GM12875 (cell line): ENCODE results near the gene TNPO1.

Experiments used
- H3K4me3 ChIP-seq: one replicate; pipeline ENCODE4 v1.5.1; 2011; ENCODE audit warnings: low read depth, low read length, control low read depth
- TF ChIP-seq, protein P1 (sequence below): IDR thresholded peaks from 2 replicates; pipeline ENCODE4 v1.5.1; 2011; ENCODE audit warnings: low read depth, mild to moderate bottlenecking, control low read depth, inconsistent platforms, low read length, moderate library complexity, borderline replicate concordance; ENCODE audit not compliant: insufficient read depth

Gene TNPO1

DNA sequence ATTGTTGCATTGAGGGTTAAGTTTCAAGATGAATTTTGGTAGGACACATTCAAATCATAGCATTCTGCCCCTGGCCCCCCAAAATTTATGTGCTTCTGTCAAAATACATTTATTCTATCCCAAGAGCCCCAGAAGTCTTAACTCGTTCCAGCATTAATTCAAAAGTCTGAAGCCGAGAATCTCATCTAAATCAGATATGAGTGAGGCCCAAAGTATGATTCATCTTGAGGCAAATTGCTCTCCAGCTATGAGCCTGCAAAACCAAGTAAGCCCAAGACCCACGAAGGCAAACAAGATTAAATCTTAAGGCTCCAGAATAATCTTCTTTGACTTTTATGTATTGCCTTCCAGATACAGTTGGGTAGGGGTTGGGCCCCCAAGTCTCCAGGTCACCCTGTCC lies 19.2 kb downstream of the TNPO1 start:
- H3K4me3 ChIP-seq: no peak overlapping the region
- TF ChIP-seq, protein P1, sequence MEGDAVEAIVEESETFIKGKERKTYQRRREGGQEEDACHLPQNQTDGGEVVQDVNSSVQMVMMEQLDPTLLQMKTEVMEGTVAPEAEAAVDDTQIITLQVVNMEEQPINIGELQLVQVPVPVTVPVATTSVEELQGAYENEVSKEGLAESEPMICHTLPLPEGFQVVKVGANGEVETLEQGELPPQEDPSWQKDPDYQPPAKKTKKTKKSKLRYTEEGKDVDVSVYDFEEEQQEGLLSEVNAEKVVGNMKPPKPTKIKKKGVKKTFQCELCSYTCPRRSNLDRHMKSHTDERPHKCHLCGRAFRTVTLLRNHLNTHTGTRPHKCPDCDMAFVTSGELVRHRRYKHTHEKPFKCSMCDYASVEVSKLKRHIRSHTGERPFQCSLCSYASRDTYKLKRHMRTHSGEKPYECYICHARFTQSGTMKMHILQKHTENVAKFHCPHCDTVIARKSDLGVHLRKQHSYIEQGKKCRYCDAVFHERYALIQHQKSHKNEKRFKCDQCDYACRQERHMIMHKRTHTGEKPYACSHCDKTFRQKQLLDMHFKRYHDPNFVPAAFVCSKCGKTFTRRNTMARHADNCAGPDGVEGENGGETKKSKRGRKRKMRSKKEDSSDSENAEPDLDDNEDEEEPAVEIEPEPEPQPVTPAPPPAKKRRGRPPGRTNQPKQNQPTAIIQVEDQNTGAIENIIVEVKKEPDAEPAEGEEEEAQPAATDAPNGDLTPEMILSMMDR: no peak

DNA sequence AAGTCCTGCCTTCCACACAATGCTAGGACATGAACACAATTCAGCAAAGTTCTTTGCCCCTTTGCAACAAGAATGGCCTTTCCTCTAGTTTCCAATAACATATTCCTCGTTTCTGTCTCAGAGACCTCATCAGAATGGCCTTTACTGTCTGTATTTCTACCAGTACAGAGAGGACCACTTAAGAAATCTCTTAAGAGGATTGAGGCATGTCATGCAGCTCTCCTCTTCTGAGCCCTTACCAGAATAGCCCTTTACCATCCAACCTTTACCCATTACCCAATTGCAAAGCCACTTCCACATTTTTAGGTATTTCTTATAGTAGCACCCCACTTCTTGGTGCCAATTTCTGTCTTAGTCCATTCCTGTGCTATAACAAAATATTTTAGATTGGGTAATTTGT lies 20.3 kb downstream of the TNPO1 start:
- TF ChIP-seq, protein P1: no peak
- no peak overlapping the region for H3K4me3 ChIP-seq

DNA sequence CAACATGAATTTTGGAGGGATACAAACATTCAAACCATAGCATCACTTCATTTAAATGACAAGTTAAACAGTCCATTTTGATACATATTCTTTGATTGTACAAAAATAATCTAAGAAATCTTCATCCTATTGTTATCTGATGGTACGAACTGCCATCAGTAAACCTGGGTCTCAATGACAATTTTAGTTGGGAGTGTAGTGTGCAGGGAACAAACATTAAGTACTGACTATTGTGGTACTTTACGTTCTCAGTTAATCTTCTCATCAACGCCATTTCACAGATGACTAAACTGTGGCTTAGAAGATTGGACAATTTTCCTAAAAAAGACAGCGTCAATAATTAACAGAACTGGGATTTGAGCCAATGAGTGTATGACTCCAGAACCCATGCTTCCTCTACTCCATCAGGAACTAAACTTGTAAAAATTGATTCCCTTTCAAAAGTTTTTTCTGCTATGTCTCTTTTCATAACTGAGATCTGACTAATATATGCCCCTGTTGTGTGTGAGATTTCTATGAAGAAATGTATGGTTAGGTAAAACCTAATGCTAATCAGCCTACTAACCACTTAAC lies 21.1 kb downstream of the TNPO1 start:
- TF ChIP-seq, protein P1: no peak
- H3K4me3 ChIP-seq: no peak overlapping the region

DNA sequence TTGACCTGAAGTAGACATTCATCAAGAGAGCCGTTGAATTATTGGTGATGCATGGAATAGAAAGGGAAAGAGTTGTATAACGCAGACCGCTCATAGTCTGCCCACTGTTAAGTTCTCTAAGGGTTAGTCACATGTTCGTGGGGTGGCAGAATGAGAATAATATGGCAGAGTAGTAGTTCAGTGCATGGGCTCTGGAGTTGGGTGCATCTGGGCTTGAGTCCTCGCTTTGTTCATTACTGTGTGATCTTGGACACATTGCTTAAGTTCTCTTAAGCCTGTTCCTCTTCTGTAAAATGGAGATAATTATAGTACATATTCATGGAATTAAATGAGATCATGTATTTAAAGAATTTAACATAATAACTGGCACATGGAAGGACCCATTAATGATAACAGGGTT lies 23.6 kb downstream of the TNPO1 start:
- no peak overlapping the region for H3K4me3 ChIP-seq
- TF ChIP-seq, protein P1: no peak

DNA sequence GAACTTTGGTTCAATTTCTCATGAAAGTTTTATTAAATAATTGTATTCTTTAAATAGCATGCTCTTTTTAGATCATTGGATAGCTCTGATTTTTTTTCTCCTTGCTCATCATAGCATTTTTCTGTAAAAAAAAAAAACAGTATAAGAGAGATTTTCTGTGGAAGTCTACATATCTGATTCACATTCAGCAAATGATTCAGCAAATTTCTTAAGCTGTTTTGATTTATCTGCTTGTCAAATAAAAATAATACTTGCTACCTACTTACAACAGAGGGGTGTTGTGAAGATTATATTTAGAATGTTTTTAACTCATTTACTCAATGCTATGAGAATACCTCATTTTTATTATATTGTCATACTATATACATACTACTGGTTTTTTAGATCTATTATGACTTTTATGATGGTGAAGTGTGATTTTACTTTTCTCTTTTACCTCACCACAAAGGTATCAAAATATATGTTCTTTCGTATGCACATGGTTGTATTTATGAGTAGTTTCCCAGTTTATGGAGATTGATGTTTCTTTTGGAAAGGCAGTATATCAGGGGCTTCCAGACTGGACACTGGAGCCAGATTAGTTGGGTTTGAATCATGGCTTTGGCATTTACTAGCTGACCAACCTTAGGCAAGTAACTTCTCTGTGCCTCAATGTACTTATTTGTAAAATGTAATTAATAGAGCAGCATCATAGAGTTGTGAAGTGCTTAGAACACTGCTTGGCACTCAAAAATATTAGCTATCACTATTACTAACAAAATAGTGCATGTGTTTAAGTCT lies 25.5 kb downstream of the TNPO1 start:
- no peak overlapping the region for H3K4me3 ChIP-seq
- TF ChIP-seq, protein P1: no peak

DNA sequence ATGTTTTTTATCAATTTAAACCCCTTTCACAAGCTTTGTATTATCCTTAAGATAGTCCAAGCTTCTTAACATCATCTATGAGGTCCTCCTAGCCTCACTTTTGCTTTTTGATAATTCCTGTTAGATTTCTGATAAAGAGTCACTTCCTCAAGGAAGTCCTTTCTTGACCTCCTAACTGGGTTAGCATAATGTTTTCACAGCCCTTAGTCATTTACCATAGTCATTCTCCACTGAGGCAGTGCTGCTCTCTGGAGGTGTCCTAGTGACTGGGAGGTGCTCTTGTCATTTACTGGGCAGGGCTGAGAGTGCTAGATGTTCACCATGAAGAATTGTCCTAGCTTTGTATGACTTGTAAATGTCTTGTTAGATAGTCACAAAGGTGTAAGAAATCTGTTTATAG lies 26.4 kb downstream of the TNPO1 start:
- TF ChIP-seq, protein P1: no peak
- no peak overlapping the region for H3K4me3 ChIP-seq

DNA sequence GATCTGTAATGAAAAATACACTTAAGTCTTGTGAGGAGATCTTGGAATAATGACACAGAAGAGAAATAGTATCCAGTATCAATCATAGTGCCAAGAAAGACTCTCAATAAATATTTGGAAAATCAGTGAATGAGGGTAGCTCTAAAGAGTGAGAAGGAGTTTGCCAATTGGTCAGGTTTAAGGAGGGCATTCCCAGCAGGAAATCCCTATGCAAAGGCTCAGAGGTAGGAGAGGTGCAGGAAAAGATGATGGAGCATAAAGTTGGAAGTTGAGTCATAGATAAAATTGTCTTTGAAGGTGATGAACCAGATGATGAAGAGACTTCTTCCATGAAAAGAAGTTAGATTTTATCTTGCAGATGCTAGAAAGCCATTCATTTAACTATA lies 27.8 kb downstream of the TNPO1 start:
- TF ChIP-seq, protein P1: no peak
- H3K4me3 ChIP-seq: no peak overlapping the region
